Memory B cell (primary cell): ENCODE results near the gene FGD5.

Experiments used
- ATAC-seq: fragments of 150-1000 bp; cut with Tn5 transposase; 2 replicates; pipeline ENCODE4 v1.10.0; 2021; ENCODE audit warnings: low read depth, mild to moderate bottlenecking, moderate library complexity
- DNase-seq, 2 donors: peaks; one replicate each; pipeline ENCODE4 v3.0.0; 2022; ENCODE audit warnings: low spot score in 2 of 2
- H3K27ac Mint-ChIP-seq: one replicate; pipeline ENCODE4 v1.8.0; 2022; ENCODE audit warnings: mild to moderate bottlenecking, moderate library complexity, mixed read lengths
- H3K27me3 Mint-ChIP-seq: one replicate; pipeline ENCODE4 v1.8.0; 2022; ENCODE audit warnings: mixed read lengths
- H3K36me3 Mint-ChIP-seq: one replicate; pipeline ENCODE4 v1.8.0; 2022; ENCODE audit warnings: mild to moderate bottlenecking, mixed read lengths
- H3K4me1 Mint-ChIP-seq: one replicate; pipeline ENCODE4 v1.8.0; 2022; ENCODE audit warnings: mixed read lengths
- H3K4me3 Mint-ChIP-seq: one replicate; pipeline ENCODE4 v1.8.0; 2022; ENCODE audit warnings: mild to moderate bottlenecking, moderate library complexity, mixed read lengths
- H3K9me3 Mint-ChIP-seq: one replicate; pipeline ENCODE4 v1.8.0; 2022; ENCODE audit warnings: mixed read lengths

The FGD5 gene

GRCh38 chr3:14796403-14797077 is 22.2 kb upstream of the FGD5 start:
- H3K36me3 Mint-ChIP-seq, result peaks cover 2% of the 10 kb centered on the region
- no peak overlapping the region for H3K4me3 Mint-ChIP-seq
- DNase-seq (no peak), ATAC-seq (no peak)
- H3K27me3 Mint-ChIP-seq, result peaks cover 9% of the 10 kb centered on the region
- H3K27ac Mint-ChIP-seq, result no peak overlapping the region
- peaks cover 2% of the 10 kb centered on the region for H3K9me3 Mint-ChIP-seq
- no peaks in the 10 kb centered on the region for H3K4me1 Mint-ChIP-seq

GRCh38 chr3:14797731-14798130 is 21.0 kb upstream of the FGD5 start:
- Mint-ChIP-seq H3K27me3 (peaks cover 7% of the 10 kb centered on the region), H3K4me1 (no peaks in the 10 kb centered on the region), H3K4me3 (no peak overlapping the region), H3K9me3 (peaks cover 2% of the 10 kb centered on the region), H3K27ac (no peak overlapping the region), H3K36me3 (peaks cover 2% of the 10 kb centered on the region)
- ATAC-seq, result no peak
- DNase-seq, result no peak

GRCh38 chr3:14798231-14798630 is 20.5 kb upstream of the FGD5 start:
- no peaks in the 10 kb centered on the region for H3K4me1 Mint-ChIP-seq
- DNase-seq (no peak), ATAC-seq (no peak)
- no peak overlapping the region for H3K4me3 Mint-ChIP-seq
- H3K9me3 Mint-ChIP-seq, result peaks cover 2% of the 10 kb centered on the region
- no peak overlapping the region for H3K27ac Mint-ChIP-seq
- peaks cover 2% of the 10 kb centered on the region for H3K36me3 Mint-ChIP-seq
- peaks cover 6% of the 10 kb centered on the region for H3K27me3 Mint-ChIP-seq

GRCh38 chr3:14799146-14799545 is 19.6 kb upstream of the FGD5 start:
- Mint-ChIP-seq H3K36me3 (peaks cover 2% of the 10 kb centered on the region), H3K27ac (no peak overlapping the region), H3K27me3 (peaks cover 10% of the 10 kb centered on the region), H3K4me3 (no peak overlapping the region), H3K4me1 (no peaks in the 10 kb centered on the region), H3K9me3 (peaks cover 2% of the 10 kb centered on the region)
- no peak for DNase-seq
- no peak for ATAC-seq

- peaks cover 16% of the 10 kb centered on the region for H3K27me3 Mint-ChIP-seq
- ATAC-seq (no peak), DNase-seq (no peak)
Measured at GRCh38 chr3:14801031-14801430, 17.7 kb upstream of the FGD5 start.

GRCh38 chr3:14801668-14802380 is 16.9 kb upstream of the FGD5 start:
- H3K9me3 Mint-ChIP-seq, result peaks cover 2% of the 10 kb centered on the region
- ATAC-seq (no peak), DNase-seq (no peak)
- H3K4me3 Mint-ChIP-seq, result no peak overlapping the region
- no peak overlapping the region for H3K27ac Mint-ChIP-seq
- peaks cover 1% of the 10 kb centered on the region for H3K4me1 Mint-ChIP-seq
- peaks cover 2% of the 10 kb centered on the region for H3K36me3 Mint-ChIP-seq
- H3K27me3 Mint-ChIP-seq, result peaks cover 21% of the 10 kb centered on the region

More at GRCh38 chr3:14801031-14801430, 17.7 kb upstream of the FGD5 start:
- peaks cover 2% of the 10 kb centered on the region for H3K36me3 Mint-ChIP-seq
- peaks cover 2% of the 10 kb centered on the region for H3K9me3 Mint-ChIP-seq
- no peak overlapping the region for H3K4me3 Mint-ChIP-seq
- no peak overlapping the region for H3K27ac Mint-ChIP-seq
- H3K4me1 Mint-ChIP-seq, result no peaks in the 10 kb centered on the region

- DNase-seq, result no peak
- Mint-ChIP-seq H3K27me3 (peaks cover 24% of the 10 kb centered on the region), H3K27ac (no peak overlapping the region), H3K4me1 (peaks cover 3% of the 10 kb centered on the region), H3K9me3 (peaks cover 2% of the 10 kb centered on the region), H3K36me3 (peaks cover 2% of the 10 kb centered on the region), H3K4me3 (no peak overlapping the region)
- ATAC-seq, result no peak
Measured at GRCh38 chr3:14802381-14802731, 16.4 kb upstream of the FGD5 start.

GRCh38 chr3:14803101-14803980 is 15.4 kb upstream of the FGD5 start:
- peaks cover 24% of the 10 kb centered on the region for H3K27me3 Mint-ChIP-seq
- H3K4me1 Mint-ChIP-seq, result peaks cover 3% of the 10 kb centered on the region
- H3K36me3 Mint-ChIP-seq, result peaks cover 2% of the 10 kb centered on the region
- ATAC-seq, result no peak
- DNase-seq, result no peak
- H3K9me3 Mint-ChIP-seq, result peaks cover 2% of the 10 kb centered on the region
- no peak overlapping the region for H3K27ac Mint-ChIP-seq
- H3K4me3 Mint-ChIP-seq, result no peak overlapping the region

GRCh38 chr3:14803981-14804834 is 14.6 kb upstream of the FGD5 start:
- Mint-ChIP-seq H3K4me1 (peaks cover 3% of the 10 kb centered on the region), H3K27me3 (peaks cover 30% of the 10 kb centered on the region), H3K27ac (no peak overlapping the region), H3K9me3 (peaks cover 2% of the 10 kb centered on the region), H3K36me3 (peaks cover 2% of the 10 kb centered on the region), H3K4me3 (no peak overlapping the region)
- no peak for ATAC-seq
- no peak for DNase-seq

GRCh38 chr3:14804835-14805780 is 13.7 kb upstream of the FGD5 start:
- no peak for ATAC-seq
- Mint-ChIP-seq H3K4me1 (peaks cover 3% of the 10 kb centered on the region), H3K4me3 (no peak overlapping the region), H3K27me3 (peaks cover 27% of the 10 kb centered on the region), H3K9me3 (no peaks in the 10 kb centered on the region), H3K27ac (no peak overlapping the region), H3K36me3 (no peaks in the 10 kb centered on the region)
- DNase-seq, result no peak

- ATAC-seq, result no peak
- H3K4me3 Mint-ChIP-seq, result no peak overlapping the region
- no peaks in the 10 kb centered on the region for H3K9me3 Mint-ChIP-seq
- no peak overlapping the region for H3K27ac Mint-ChIP-seq
- no peak for DNase-seq
- peaks cover 28% of the 10 kb centered on the region for H3K27me3 Mint-ChIP-seq
- peaks cover 3% of the 10 kb centered on the region for H3K4me1 Mint-ChIP-seq
- no peaks in the 10 kb centered on the region for H3K36me3 Mint-ChIP-seq
Measured at GRCh38 chr3:14805961-14806537, 12.7 kb upstream of the FGD5 start.

GRCh38 chr3:14806641-14807263 is 12.0 kb upstream of the FGD5 start:
- Mint-ChIP-seq H3K27ac (no peak overlapping the region), H3K4me1 (peaks cover 3% of the 10 kb centered on the region), H3K9me3 (no peaks in the 10 kb centered on the region), H3K27me3 (peaks cover 32% of the 10 kb centered on the region), H3K4me3 (no peak overlapping the region), H3K36me3 (no peaks in the 10 kb centered on the region)
- no peak for DNase-seq
- ATAC-seq, result peak; percentile 52
